ENCODE measurements around the gene CEP19.

DNA sequence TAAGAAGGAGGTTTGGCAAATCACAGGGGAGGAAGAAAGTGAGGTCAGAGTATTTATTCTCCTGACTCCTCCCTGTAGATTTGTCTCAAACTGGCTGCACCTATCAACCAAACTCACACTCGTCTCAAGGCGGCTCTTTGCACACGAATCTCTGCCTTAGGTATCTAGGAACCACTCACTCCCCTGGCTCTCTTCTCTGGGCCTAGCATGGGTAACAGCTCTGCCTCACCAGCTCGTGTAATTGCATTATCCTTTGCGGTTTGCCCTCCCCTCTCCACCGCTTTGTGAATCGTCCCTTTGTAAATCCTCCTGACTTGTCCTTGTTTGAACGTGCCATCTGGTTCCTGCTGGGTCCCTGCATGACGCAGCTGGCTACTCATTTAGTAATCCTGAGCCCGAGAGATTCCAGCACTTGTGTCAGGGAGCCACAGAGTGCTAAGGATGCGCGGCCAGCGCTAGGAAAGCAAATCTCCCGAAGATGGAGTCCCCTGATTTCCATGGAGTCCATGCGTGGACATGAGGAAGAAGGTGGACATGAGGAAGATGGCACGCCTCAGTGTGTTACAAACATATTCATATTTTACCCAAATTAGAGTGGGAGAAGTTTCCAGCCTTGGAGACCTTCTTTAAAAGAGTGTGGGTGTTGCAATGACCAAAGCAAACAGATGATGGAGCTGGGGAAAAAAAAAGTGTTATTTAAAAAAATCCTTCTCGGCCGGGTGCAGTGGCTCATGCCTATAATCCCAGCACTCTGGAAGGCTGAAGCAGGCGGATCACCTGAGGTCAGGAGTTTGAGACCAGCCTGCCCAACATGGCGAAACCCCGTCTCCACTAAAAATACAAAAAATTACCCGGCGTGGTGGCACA, 45.8 kb downstream of the CEP19 start:
- TF ChIP-seq, protein P1, sequence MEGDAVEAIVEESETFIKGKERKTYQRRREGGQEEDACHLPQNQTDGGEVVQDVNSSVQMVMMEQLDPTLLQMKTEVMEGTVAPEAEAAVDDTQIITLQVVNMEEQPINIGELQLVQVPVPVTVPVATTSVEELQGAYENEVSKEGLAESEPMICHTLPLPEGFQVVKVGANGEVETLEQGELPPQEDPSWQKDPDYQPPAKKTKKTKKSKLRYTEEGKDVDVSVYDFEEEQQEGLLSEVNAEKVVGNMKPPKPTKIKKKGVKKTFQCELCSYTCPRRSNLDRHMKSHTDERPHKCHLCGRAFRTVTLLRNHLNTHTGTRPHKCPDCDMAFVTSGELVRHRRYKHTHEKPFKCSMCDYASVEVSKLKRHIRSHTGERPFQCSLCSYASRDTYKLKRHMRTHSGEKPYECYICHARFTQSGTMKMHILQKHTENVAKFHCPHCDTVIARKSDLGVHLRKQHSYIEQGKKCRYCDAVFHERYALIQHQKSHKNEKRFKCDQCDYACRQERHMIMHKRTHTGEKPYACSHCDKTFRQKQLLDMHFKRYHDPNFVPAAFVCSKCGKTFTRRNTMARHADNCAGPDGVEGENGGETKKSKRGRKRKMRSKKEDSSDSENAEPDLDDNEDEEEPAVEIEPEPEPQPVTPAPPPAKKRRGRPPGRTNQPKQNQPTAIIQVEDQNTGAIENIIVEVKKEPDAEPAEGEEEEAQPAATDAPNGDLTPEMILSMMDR (IDR thresholded peaks at IDR 0.05; ENCODE audit: borderline replicate concordance, extremely low read depth, low read length, poor library complexity, severe bottlenecking), result no peak
- no peak for TF ChIP-seq EZH2 (IDR thresholded peaks at IDR 0.05; ENCODE audit: borderline replicate concordance, low read depth, low read length, severe bottlenecking)

All from DND-41 (cell line).